ENCODE data around the gene ZNF683. TPM values are rescaled to one million over a fixed set of nuclear protein-coding genes. Genes with fewer than 3 reads are reported as not detected.
A peak's percentile ranks its signal among the peaks of the same experiment; 100 is the strongest.
"Not testable (repeated sequence)": the region's sequence is repeated elsewhere in the genome, so short reads cannot be mapped to it uniquely, and the experiment has no call there.

Gene ZNF683
- total RNA-seq, 2 experiments from 2014 or later: 0.69 to 1.3 TPM

GRCh38 chr1:26335774-26336476, 36.6 kb downstream of the ZNF683 start:
- intact Hi-C loops (cut with micrococcal nuclease): no loop called here
- DNase-seq (no peak), ATAC-seq (peak; percentile 9)
- no peaks in the 10 kb centered on the region for H3K36me3 Mint-ChIP-seq (ENCODE audit: low read depth)
- H3K4me1 Mint-ChIP-seq (ENCODE audit: low read depth): peaks cover 11% of the 10 kb centered on the region
- no peaks in the 10 kb centered on the region for H3K27me3 Mint-ChIP-seq
- H3K27ac Mint-ChIP-seq: no peak overlapping the region
- peak overlapping the region; percentile 87 for H3K4me3 Mint-ChIP-seq
- H3K9me3 Mint-ChIP-seq: no peaks in the 10 kb centered on the region
- CTCF ChIA-PET: interaction anchor here (0.6 to 2.9 kb wide), 6 partner anchors 10 to 166 kb away, joined by 3 to 13 read pairs (median 4); partner anchors contain the start of gene ZNF593
- POLR2A ChIA-PET: interaction anchor here (0.7 to 1.3 kb wide), 4 partner anchors 29 to 141 kb away, joined by 3 to 4 read pairs (median 3); partner anchors contain the start of gene DHDDS
- TF ChIP-seq, protein P1, sequence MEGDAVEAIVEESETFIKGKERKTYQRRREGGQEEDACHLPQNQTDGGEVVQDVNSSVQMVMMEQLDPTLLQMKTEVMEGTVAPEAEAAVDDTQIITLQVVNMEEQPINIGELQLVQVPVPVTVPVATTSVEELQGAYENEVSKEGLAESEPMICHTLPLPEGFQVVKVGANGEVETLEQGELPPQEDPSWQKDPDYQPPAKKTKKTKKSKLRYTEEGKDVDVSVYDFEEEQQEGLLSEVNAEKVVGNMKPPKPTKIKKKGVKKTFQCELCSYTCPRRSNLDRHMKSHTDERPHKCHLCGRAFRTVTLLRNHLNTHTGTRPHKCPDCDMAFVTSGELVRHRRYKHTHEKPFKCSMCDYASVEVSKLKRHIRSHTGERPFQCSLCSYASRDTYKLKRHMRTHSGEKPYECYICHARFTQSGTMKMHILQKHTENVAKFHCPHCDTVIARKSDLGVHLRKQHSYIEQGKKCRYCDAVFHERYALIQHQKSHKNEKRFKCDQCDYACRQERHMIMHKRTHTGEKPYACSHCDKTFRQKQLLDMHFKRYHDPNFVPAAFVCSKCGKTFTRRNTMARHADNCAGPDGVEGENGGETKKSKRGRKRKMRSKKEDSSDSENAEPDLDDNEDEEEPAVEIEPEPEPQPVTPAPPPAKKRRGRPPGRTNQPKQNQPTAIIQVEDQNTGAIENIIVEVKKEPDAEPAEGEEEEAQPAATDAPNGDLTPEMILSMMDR (IDR thresholded peaks at IDR 0.05): no peak

GRCh38 chr1:26333312-26333711, 39.2 kb downstream of the ZNF683 start:
- ATAC-seq; H3K27ac Mint-ChIP-seq; H3K27me3 Mint-ChIP-seq; DNase-seq; H3K4me3 Mint-ChIP-seq; H3K9me3 Mint-ChIP-seq; intact Hi-C loops (cut with micrococcal nuclease); H3K36me3 Mint-ChIP-seq (ENCODE audit: low read depth): not testable (repeated sequence)
- ChIA-PET CTCF (interaction anchor here (1.0 to 1.6 kb wide), 3 partner anchors 12 to 58 kb away, joined by 3 to 6 read pairs (median 4); no protein-coding TSS in a partner anchor), POLR2A (interaction anchor here (0.9 kb wide), 1 partner anchor 12 kb away, joined by 3 read pairs; no protein-coding TSS in a partner anchor)
- peaks cover 11% of the 10 kb centered on the region for H3K4me1 Mint-ChIP-seq (ENCODE audit: low read depth)

- Mint-ChIP-seq H3K27ac (no peak overlapping the region), H3K9me3 (no peaks in the 10 kb centered on the region), H3K36me3 (ENCODE audit: low read depth) (no peaks in the 10 kb centered on the region), H3K27me3 (no peaks in the 10 kb centered on the region), H3K4me3 (no peak overlapping the region), H3K4me1 (ENCODE audit: low read depth) (no peaks in the 10 kb centered on the region)
- DNase-seq (no peak), ATAC-seq (no peak)
- ChIA-PET CTCF (interaction anchor here (1.0 to 1.6 kb wide), 5 partner anchors 9 to 98 kb away, joined by 3 to 8 read pairs (median 4); partner anchors contain the start of gene SH3BGRL3), POLR2A (no interaction called here)
- intact Hi-C loops (cut with micrococcal nuclease): no loop called here
- TF ChIP-seq, protein P1 (IDR thresholded peaks at IDR 0.05): no peak
These were observed 42.3 kb downstream of the ZNF683 start for GRCh38 chr1:26330276-26330675.

DNA sequence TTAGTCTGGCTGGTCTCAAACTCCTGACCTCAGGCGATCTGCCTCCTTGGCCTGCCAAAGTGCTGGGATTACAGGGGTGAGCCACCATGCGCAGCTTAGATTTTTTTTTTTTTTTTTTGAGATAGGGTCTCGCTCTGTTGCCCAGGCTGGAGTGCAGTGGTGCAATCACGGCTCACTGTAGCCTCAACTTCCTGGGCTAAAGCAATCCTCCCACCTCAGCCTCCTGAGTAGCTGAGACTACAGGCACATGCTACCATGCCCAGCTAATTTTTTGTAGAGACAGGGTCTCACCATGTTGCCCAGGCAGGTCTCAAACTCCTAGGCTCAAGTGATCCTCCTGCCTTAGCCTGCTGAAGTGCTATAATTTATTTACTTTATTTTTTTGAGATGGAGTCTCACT, 43.2 kb downstream of the ZNF683 start:
- H3K4me1 Mint-ChIP-seq (ENCODE audit: low read depth); H3K36me3 Mint-ChIP-seq (ENCODE audit: low read depth); H3K4me3 Mint-ChIP-seq; H3K27ac Mint-ChIP-seq; H3K27me3 Mint-ChIP-seq; ATAC-seq; intact Hi-C loops (cut with micrococcal nuclease); H3K9me3 Mint-ChIP-seq; DNase-seq: not testable (repeated sequence)
- POLR2A ChIA-PET: interaction anchor here (1.7 kb wide), 1 partner anchor 54 kb away, joined by 3 read pairs; no protein-coding TSS in a partner anchor
- CTCF ChIA-PET: interaction anchor here (1.0 to 1.6 kb wide), 5 partner anchors 8 to 97 kb away, joined by 3 to 8 read pairs (median 4); partner anchors contain the start of gene SH3BGRL3

- TF ChIP-seq, protein P1 (IDR thresholded peaks at IDR 0.05): no peak
- POLR2A ChIA-PET: interaction anchor here (1.7 kb wide), 1 partner anchor 53 kb away, joined by 3 read pairs; no protein-coding TSS in a partner anchor
- CTCF ChIA-PET: interaction anchor here (0.7 to 15.0 kb wide), 4 partner anchors 34 to 88 kb away, joined by 3 to 282 read pairs (median 6); partner anchors contain the start of gene SH3BGRL3
These were observed 44.0 kb downstream of the ZNF683 start for GRCh38 chr1:26328597-26328996.

More at GRCh38 chr1:26328597-26328996, 44.0 kb downstream of the ZNF683 start:
- ATAC-seq (no peak), DNase-seq (no peak)
- H3K27me3 Mint-ChIP-seq: no peaks in the 10 kb centered on the region
- H3K9me3 Mint-ChIP-seq: no peaks in the 10 kb centered on the region
- peaks cover 2% of the 10 kb centered on the region for H3K4me1 Mint-ChIP-seq (ENCODE audit: low read depth)
- H3K4me3 Mint-ChIP-seq: no peak overlapping the region
- intact Hi-C loops (cut with micrococcal nuclease): no loop called here
- peaks cover 2% of the 10 kb centered on the region for H3K36me3 Mint-ChIP-seq (ENCODE audit: low read depth)
- H3K27ac Mint-ChIP-seq: no peak overlapping the region

All from activated CD8-positive, alpha-beta T cell treated with anti-CD3 and anti-CD28 coated beads for 36 hours (primary cell).